Epithelial cell of proximal tubule (primary cell): ENCODE results near the gene NBPF1. TPM values are rescaled to one million over a fixed set of nuclear protein-coding genes. Genes with fewer than 3 reads are reported as not detected.
"Not testable (repeated sequence)": the region's sequence is repeated elsewhere in the genome, so short reads cannot be mapped to it uniquely, and the experiment has no call there.

Experiments
- DNase-seq: peaks from one replicate; pipeline ENCODE4 v3.0.0-alpha.2; 2011; ENCODE audit warnings: low read depth
- H3K4me3 ChIP-seq: 2 replicates; pipeline ENCODE4 v1.5.1; 2011; ENCODE audit warnings: low read depth, mild to moderate bottlenecking, low read length
- total RNA-seq: library from RNA; depleted of rRNA; stranded (reverse); fragments of >200 nt; gene quantifications from 2 replicates; pipeline ENCODE4 v1.2.3, GENCODE V29; 2015
- TF ChIP-seq, protein P1 (sequence below): conservative IDR thresholded peaks from 2 replicates; pipeline ENCODE4 v1.5.1; 2012; ENCODE audit warnings: low read depth, mild to moderate bottlenecking, low read length

NBPF1 gene
- total RNA-seq, 1 donor from 2014 or later = 9.7 TPM

DNA sequence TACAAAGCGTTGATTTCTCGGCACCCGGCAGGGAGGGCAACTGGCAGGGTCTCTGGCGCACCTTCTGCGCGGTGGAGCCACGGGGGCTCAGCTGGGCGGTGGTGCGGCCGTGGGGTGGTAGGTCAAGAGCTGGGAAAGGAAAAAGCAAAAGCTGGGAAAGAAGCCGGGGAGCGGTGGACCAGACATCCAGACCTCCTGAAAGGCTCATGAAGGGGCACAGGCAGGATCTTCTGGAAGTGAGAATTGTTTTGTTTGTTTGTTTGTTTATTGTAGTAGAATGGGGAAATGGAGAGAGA is 92.1 kb downstream of the NBPF1 start:
- H3K4me3 ChIP-seq = no peak overlapping the region
- TF ChIP-seq, protein P1, sequence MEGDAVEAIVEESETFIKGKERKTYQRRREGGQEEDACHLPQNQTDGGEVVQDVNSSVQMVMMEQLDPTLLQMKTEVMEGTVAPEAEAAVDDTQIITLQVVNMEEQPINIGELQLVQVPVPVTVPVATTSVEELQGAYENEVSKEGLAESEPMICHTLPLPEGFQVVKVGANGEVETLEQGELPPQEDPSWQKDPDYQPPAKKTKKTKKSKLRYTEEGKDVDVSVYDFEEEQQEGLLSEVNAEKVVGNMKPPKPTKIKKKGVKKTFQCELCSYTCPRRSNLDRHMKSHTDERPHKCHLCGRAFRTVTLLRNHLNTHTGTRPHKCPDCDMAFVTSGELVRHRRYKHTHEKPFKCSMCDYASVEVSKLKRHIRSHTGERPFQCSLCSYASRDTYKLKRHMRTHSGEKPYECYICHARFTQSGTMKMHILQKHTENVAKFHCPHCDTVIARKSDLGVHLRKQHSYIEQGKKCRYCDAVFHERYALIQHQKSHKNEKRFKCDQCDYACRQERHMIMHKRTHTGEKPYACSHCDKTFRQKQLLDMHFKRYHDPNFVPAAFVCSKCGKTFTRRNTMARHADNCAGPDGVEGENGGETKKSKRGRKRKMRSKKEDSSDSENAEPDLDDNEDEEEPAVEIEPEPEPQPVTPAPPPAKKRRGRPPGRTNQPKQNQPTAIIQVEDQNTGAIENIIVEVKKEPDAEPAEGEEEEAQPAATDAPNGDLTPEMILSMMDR = no peak
- DNase-seq = no peak

DNA sequence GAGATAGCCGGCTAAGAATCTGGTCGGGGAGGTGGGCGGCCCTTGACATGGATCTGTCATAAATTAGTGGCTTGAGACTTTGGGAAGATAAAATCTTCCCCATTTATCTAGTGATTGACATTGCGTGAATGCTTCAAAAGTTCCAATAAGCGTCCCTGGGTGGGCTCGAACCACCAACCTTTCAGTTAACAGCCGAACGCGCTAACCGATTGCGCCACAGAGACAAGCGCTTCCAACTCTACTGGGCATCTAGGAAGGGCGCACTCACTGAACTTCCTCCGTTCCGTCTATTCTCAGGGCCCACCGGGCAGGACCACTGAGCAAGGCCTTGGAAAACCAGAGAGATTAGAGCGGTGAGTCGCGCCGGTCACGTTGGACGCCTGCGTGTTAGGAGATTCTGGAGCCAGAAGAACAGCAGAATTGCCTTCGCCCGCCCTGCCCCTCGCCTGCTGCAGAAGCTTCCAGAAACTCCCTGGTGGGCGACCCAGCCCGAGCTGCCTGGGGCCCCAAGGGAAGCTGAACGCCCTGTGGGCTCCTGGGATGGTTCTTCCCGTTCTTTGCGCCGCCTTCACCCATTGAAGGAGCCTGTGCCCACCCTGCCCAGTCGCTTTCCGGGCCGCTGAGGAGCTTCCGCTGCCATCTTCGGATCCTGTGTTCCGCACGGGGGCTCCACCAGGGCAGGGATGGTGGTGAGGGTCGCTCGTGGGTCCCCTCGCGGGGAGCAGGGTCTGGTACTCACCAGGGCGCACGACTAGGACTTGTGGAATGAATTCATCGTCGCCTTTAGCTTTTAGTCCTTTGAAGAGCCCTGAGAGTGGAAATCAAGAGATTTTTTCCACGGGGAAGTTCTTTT is 92.7 kb downstream of the NBPF1 start:
- peak overlapping the region; percentile 18 for H3K4me3 ChIP-seq
- DNase-seq = not testable (repeated sequence)

DNA sequence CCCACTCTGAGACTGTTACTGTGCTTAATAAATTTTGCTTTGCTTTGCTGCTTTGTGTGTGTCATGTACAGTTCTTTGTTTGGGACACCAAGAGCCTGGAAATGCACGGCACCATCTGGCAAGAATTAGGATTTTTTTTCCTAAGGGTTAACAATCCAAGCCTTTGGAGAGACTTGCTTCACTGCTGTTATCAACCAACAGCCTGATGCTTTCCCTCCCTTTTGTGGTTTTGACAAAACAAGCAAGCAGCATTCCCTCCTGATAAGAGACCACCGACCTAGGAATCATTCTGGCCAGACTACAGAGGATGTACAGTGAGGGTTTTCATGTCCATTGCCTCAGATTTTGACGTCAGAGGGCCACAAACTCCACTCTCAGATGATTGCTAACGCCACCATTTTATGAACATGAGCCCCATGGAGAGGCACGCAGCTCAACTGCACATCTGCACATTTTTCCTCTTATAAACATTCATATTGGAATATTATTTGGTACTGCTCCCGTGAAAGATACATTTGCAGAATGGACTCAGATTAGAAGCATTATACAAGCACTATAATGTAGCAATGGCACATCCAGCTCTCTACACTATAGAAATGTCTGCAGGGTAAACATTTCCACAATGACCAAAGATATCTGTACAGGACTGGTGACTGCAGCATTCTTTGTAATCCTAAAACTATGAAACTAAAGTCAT is 94.0 kb downstream of the NBPF1 start:
- not testable (repeated sequence) for DNase-seq, H3K4me3 ChIP-seq

DNA sequence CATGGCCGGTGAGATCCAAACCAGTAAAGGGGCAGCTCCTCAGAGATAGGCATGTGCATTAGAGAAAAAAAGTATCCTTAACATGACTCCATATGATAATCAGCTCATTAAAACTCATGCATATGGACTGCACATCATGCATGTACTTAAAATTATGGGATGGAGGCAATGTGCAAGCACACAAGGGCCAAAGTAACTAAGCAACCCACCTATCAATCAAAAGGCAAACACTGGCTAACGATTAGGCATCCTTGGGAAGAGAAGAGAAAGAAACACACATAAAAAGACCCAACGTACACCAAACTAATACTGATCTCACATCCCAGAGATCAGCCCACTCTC is 94.5 kb downstream of the NBPF1 start:
- not testable (repeated sequence) for DNase-seq, H3K4me3 ChIP-seq

DNA sequence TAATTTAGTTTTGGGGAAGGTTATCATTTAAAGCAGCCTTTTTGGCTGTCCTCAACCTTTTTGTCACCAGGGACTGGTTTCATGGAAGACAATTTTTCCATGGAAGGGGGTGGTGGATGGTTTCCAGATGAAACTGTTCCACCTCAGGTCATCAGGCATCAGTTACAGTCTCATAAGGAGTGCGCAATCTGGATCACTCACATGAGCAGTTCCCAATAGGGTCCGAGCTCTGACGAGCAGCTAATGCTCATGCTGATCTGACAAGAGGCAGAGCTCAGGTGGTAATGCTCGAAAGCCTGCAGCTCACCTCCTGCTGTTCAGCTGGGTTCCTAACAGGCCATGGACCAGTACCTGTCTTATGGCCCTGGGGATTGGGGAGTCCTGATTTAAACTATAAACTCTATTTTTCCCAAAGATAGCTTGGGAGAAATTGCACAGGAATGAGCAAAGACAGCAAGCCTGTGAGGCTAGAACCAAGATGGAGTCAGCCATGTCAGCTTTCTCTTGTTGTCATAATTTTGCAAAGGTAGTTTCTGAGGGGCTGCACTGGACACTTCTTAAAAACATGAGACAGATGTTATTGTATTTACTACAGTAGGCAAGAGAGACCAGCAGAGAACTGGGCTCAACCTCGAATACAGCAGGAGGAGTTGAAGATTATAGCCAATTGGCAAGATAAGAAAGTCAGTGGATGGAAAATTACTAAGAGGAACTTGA is 96.5 kb downstream of the NBPF1 start:
- H3K4me3 ChIP-seq, DNase-seq: not testable (repeated sequence)

DNA sequence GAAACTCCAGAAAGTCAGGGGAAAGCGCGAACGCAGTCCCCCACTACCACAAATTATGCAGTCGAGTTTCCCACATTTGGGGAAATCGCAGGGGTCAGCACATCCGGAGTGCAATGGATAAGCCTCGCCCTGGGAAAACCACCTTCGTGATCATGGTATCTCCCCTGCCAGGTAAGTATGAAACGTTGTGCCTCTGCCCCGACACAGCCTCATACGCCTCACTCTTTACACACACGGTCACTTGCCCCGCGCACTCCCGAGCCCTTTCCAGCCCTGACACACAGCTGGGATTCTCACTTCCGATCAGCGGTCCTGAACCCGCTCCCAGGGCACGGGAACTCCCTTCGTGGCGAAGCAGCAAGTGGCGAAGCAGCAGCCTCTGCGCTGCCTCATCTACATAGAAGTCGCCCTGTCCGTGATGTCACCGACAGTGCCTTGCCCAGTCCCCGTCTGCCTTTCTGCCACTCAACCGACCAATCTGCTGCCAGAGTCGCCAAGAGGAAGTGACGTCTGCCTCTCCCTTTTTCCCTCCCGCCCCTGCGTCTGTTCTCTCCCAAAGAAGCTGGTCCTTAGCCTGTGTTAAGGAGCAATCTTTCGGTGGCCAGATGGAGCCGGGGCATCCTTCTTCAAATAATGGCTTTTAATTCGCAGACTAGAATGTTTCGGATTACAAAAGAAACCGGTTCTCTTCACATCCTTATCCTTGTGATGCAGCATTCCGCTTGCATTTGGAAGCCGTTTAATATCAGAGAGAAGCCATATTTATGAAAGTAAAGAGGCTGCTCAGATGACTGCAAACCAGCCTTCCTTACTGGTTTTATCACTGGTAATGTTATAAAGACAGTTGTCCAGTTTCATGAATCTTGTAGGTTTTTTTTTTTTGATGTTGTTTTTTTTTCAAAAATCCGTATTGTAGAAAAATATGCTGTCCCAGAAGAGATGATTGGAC is 99.0 kb downstream of the NBPF1 start, which contains the start of gene RNU1-1:
Gene RNU1-1, minus strand, starts transcription at position 179 of the 949 bp plus-strand sequence.
- H3K4me3 ChIP-seq = peak within 1 kb of the TSS; percentile 47
- peak; percentile 36 for DNase-seq

DNA sequence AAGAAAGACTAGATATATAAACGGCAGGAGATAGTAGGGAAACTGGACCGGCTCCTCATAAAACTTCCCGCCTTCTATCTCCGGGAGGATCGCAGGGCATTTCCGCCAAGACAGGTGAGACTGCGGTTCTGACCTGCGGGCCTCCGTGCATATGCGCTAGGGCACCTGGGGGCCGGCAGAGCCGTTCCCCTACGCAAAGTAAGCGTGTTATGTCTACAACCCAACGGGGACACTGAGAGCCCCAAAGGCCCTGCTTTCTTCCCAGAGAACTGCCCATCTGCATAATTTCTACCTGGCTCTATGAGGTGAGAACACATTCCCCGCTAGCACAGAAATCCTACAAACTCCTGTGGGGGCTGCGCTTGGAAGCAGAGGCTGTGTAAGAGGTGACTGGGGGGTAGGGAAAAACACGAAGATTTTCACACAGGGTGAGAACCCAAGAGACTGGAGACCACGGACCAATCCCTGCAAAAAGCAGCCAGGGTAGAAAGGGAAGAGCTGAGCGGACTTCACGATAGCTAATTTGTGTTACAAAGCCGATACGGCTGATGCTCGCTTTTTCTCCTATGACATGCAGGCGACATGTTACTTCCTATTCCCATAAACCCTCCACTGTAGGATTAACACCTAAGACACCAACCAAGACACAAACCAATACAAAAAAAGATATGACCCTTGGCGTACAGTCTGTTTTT is 99.8 kb downstream of the NBPF1 start:
- DNase-seq = peak; percentile 94
- not testable (repeated sequence) for H3K4me3 ChIP-seq

DNA sequence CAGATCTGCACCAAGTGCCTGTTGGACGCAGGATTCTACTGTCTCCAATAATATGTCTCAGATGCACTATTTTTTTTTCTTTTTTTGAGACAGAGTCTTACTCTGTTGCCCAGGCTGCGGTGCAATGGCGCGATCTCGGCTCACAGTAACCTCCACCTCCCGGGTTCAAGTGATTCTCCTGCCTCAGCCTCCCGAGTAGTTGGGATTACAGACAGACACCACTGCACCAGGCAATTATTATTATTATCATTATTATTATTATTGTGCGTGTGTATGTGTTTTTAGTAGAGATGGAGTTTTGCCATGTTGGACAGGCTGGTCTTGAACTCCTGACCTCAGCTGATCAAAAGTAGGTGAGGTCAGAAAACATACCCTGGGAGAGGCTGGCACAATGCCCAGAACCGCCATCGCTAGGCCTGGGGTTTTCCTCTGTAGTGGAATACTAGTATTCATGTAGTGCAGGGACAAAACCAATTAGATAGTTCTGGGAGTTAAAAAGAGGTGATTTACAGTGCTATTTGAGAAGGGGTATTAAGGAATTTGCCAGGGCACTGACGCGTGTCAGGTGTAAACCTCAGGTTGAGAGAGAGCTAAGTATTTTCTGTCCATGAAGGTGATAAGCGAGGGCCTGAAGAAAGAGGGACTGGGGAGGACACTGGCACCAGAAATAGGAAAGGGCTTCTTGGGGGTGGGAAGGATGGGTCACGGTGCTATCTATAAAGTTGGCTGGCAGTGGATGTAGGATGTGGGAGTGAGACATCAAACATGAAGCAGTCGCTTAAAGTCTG is 100.5 kb downstream of the NBPF1 start:
- H3K4me3 ChIP-seq, DNase-seq: not testable (repeated sequence)

Other genes starting within 250 kb of the NBPF1 start
- 82.6 and 111 TPM in 2 replicates for gene SZRD1, start 246.3 kb downstream of the NBPF1 start, total RNA-seq
- not detected in 2 replicates for gene SPATA21, start 176.1 kb downstream of the NBPF1 start, total RNA-seq
- 118 and 131 TPM in 2 replicates for gene NECAP2, start 172.8 kb downstream of the NBPF1 start, total RNA-seq
- under 0.01 TPM in 2 replicates for gene RNU1-1, start 99.3 kb downstream of the NBPF1 start, total RNA-seq
- gene RNU1-3, start 53.4 kb upstream of the NBPF1 start, total RNA-seq = under 0.01 TPM in 2 replicates
- under 0.01 TPM in 2 replicates for gene RNU1-4, start 127.0 kb upstream of the NBPF1 start, total RNA-seq